Thymus (tissue), 11 donors: ENCODE results near the gene CACFD1. TPM values are rescaled to one million over a fixed set of nuclear protein-coding genes. Genes with fewer than 3 reads are reported as not detected.
A peak's percentile ranks its signal among the peaks of the same experiment; 100 is the strongest.

ENCODE experiments used
- DNase-seq, 9 donors: peaks; one replicate each; pipeline ENCODE4 v3.0.0-alpha.2; 2013; ENCODE audit warnings: low spot score in 9 of 9, low read depth in 6 of 9, missing footprints in 1 of 9
- H3K27ac ChIP-seq, 2 donors: one replicate each; pipeline ENCODE4 v1.5.1; 2013; ENCODE audit warnings: control low read depth in 1 of 2, low read depth in 1 of 2, low read length in 1 of 2, mild to moderate bottlenecking in 1 of 2, moderate library complexity in 1 of 2
- H3K27me3 ChIP-seq, 2 donors: one replicate each; pipeline ENCODE4 v1.5.1; 2013; ENCODE audit warnings: low read length in 1 of 2; ENCODE audit not compliant: control insufficient read depth in 2 of 2, insufficient read depth in 1 of 2
- H3K36me3 ChIP-seq, 2 donors: one replicate each; pipeline ENCODE4 v1.5.1; 2013; ENCODE audit warnings: low read length in 1 of 2, mild to moderate bottlenecking in 1 of 2, moderate library complexity in 1 of 2; ENCODE audit not compliant: control insufficient read depth in 2 of 2, insufficient read depth in 2 of 2
- H3K4me1 ChIP-seq, 2 donors: one replicate each; pipeline ENCODE4 v1.5.1; 2013; ENCODE audit warnings: low read length in 2 of 2; ENCODE audit not compliant: control insufficient read depth in 2 of 2, insufficient read depth in 2 of 2
- H3K4me3 ChIP-seq, 2 donors: one replicate each; pipeline ENCODE4 v1.5.1; 2013; ENCODE audit warnings: low read length in 2 of 2, control low read depth in 1 of 2, mild to moderate bottlenecking in 1 of 2
- H3K9me3 ChIP-seq, 2 donors: one replicate each; pipeline ENCODE4 v1.5.1; 2013; ENCODE audit warnings: low read length in 1 of 2, mild to moderate bottlenecking in 1 of 2; ENCODE audit not compliant: control insufficient read depth in 2 of 2, insufficient read depth in 1 of 2
- WGBS: extraction: QIAGEN DNeasy Blood & Tissue Kit; methylation state at CpG from one replicate; pipeline ENCODE4 v1.1.7; 2013; 5-methylcytosine and 5-hydroxymethylcytosine counted together
- polyA plus RNA-seq: library from polyadenylated mRNA; stranded (reverse); fragments of 200-250 nt; gene quantifications from one replicate; pipeline ENCODE4 v1.2.3, GENCODE V29; 2013
- total RNA-seq: library from RNA; stranded (reverse); fragments of 120-200 nt; gene quantifications from one replicate; pipeline ENCODE4 v1.2.4, GENCODE V29; 2013
- donor health status: healthy.

CACFD1 gene
- total and polyA plus RNA-seq, 2 donors = 6.1 to 9.1 TPM

DNA sequence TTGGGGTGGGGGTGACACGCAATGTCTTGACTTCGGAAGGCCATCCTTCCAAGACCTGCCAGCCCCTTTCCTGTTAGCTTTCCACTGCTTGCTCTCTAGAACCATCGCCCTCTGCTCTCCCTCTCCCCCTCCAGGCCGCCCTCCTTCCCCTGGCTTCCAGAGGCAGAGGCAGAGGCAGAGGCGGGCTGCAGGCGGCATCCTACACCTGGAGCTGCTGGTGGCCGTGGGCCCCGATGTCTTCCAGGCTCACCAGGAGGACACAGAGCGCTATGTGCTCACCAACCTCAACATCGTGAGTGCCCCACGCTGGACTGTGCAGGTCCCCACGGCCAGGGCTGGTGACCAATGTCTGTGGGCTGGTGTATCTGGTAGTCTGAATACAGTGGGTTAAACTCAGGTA lies 35.6 kb upstream of the CACFD1 start:
- H3K27me3 ChIP-seq = peaks cover 23 to 40% of the 10 kb centered on the region in 2 donors
- no peak overlapping the region for H3K27ac ChIP-seq
- DNase-seq = no peak
- H3K4me1 ChIP-seq = no peaks in the 10 kb centered on the region
- WGBS = 95% methylated on average over 12 of the region's 12 CpGs
- H3K4me3 ChIP-seq = no peak overlapping the region
- no peaks in the 10 kb centered on the region for H3K36me3 ChIP-seq
- no peaks in the 10 kb centered on the region for H3K9me3 ChIP-seq

DNA sequence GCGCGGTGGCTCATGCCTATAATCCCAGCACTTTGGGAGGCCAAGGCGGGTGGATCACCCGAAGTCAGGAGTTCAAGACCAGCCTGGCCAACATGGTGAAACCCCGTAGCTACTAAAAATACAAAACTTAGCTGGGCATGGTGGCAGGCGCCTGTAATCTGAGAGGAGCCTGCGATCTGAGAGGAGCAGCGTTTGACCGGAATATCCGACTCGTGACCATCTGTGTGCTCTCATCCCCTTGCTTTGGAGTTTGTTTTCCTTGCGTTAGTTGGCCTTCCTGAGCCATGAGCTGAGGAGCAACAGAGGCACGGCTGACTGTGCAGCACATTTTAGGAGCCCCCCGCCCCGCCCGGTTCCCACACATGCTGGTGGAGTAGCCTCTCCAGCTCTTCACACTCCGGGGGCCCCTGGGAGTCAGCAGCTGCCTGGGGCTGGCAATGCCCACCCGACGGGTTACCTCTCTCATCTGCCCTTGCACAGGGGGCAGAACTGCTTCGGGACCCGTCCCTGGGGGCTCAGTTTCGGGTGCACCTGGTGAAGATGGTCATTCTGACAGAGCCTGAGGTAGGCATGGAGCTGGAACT lies 34.6 kb upstream of the CACFD1 start:
- WGBS = 96% methylated on average over 22 of the region's 22 CpGs
- no peak for DNase-seq
- H3K27ac ChIP-seq = no peak overlapping the region
- no peak overlapping the region for H3K4me3 ChIP-seq
- no peaks in the 10 kb centered on the region for H3K9me3 ChIP-seq
- H3K4me1 ChIP-seq = no peaks in the 10 kb centered on the region
- H3K36me3 ChIP-seq = no peaks in the 10 kb centered on the region
- peaks cover 31 to 50% of the 10 kb centered on the region in 2 donors for H3K27me3 ChIP-seq

DNA sequence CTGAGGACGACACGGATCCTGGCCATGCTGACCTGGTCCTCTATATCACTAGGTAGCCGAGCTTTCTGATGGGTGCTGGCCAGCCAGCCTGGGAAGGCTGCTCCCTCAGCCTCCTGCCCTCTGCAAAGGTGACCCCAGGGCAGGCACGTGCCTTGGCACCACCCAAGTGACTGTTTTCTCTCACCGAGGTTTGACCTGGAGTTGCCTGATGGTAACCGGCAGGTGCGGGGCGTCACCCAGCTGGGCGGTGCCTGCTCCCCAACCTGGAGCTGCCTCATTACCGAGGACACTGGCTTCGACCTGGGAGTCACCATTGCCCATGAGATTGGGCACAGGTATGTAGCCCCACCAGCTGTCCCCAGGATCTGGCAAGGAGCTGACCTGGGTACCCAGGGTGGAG lies 33.8 kb upstream of the CACFD1 start:
- Histone ChIP-seq H3K4me1 (no peaks in the 10 kb centered on the region), H3K36me3 (no peaks in the 10 kb centered on the region)
- DNase-seq = no peak

DNA sequence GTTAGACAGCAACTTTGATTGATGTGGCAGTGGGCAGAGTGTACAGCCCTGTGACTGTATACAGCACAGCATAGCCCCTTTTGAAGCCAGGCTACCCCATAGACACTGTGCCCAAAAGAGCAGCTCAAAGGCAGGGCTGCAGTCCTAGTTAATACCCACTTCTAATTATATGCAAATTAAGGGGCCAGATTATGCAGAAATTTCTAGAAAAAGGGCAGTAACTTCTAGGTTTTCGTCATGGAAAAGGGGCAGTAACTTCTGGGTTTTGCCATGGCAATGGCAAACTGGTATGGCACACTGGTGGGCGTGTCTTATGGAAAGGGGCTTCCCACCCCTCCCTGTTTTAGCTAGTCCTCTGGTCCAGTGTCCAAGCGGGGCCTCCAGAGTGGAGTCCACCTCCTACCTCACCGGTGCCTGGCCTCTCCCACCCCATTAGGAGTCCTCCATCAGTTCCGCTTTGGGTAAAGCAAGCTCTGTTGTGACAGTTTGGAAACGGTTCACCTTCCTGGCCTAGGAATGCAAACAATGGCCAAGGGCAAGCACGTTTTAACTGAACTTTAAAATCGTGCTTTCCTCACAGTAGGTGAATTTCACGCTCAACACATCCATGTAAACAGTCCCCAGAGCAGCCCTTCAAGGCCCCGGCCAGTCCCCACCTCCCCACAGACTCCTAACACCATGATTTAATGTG lies 32.0 kb upstream of the CACFD1 start:
- H3K36me3 ChIP-seq = no peaks in the 10 kb centered on the region
- no peak for DNase-seq
- no peak overlapping the region for H3K27ac ChIP-seq
- H3K9me3 ChIP-seq = no peaks in the 10 kb centered on the region
- 68% methylated on average over 10 of the region's 10 CpGs for WGBS
- no peaks in the 10 kb centered on the region for H3K4me1 ChIP-seq
- H3K4me3 ChIP-seq = no peak overlapping the region
- H3K27me3 ChIP-seq = peaks cover 34 to 67% of the 10 kb centered on the region in 2 donors

More for the DNA sequence above, 33.8 kb upstream of the CACFD1 start:
- Histone ChIP-seq H3K9me3 (no peaks in the 10 kb centered on the region), H3K27me3 (peaks cover 34 to 59% of the 10 kb centered on the region in 2 donors), H3K4me3 (no peak overlapping the region), H3K27ac (no peak overlapping the region)
- 96% methylated on average over 11 of the region's 11 CpGs for WGBS

DNA sequence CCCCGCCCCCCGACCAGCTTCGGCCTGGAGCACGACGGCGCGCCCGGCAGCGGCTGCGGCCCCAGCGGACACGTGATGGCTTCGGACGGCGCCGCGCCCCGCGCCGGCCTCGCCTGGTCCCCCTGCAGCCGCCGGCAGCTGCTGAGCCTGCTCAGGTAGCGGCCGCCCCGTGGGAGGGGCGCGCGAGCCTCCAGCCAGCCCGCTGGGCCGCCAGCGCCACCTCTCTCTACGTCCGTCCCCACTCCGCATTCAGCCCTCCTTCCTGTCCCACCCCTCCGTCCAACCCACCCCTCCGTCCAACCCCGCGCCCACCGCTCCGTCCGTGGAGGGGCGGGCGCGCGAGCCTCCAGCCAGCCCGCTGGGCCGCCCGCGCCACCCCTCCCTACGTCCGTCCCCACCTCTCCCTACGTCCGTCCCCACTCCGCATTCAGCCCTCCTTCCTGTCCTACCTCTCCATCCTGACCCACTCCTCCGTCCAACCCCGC lies 31.1 kb upstream of the CACFD1 start:
- 4% methylated on average over 57 of the region's 57 CpGs for WGBS
- H3K4me3 ChIP-seq = peak overlapping the region in 1 of 2 donors; percentile 15
- H3K27ac ChIP-seq = no peak overlapping the region
- no peaks in the 10 kb centered on the region for H3K4me1 ChIP-seq
- DNase-seq = no peak
- peaks cover 34 to 67% of the 10 kb centered on the region in 2 donors for H3K27me3 ChIP-seq
- no peaks in the 10 kb centered on the region for H3K36me3 ChIP-seq
- H3K9me3 ChIP-seq = no peaks in the 10 kb centered on the region

DNA sequence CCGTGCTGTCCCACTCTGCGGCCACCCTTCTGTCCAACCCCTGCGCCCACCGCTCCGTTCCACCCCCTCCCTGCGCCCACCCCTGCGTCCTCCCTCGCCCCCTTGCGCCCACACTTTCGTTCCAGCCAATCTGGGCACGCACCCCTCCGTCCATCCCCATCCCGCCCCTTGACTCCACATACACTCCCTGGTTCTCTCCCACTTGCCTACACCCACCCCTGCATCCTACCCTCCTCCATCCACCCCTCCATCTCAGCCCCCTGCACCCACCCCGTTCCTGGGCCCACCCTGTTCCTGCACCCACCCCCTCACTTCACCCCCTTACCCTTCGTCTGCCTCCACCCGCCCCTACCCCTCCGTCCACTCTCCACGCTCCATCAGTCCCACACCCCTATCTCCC lies 30.6 kb upstream of the CACFD1 start:
- Histone ChIP-seq H3K27ac (no peak overlapping the region), H3K4me1 (no peaks in the 10 kb centered on the region), H3K36me3 (no peaks in the 10 kb centered on the region), H3K9me3 (no peaks in the 10 kb centered on the region), H3K27me3 (peaks cover 34 to 66% of the 10 kb centered on the region in 2 donors), H3K4me3 (no peak overlapping the region)
- 6% methylated on average over 18 of the region's 18 CpGs for WGBS
- no peak for DNase-seq

DNA sequence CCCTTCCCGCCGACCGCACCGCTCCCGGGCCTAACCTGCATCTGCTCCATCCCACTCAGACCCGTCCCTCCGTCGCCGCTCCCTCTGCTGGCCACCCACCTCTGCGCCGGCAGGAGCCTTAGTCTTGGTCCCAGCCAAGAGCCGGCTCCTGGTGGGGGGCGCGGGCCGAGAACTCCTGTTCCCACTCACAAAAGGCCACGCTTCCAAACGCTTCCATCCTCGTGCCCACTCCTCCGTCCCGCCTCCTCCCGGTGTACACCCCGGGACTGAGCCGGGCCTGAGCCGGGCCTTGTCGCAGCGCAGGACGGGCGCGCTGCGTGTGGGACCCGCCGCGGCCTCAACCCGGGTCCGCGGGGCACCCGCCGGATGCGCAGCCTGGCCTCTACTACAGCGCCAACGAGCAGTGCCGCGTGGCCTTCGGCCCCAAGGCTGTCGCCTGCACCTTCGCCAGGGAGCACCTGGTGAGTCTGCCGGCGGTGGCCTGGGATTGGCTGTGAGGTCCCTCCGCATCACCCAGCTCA lies 30.1 kb upstream of the CACFD1 start:
- DNase-seq = no peak
- H3K27me3 ChIP-seq = peaks cover 34 to 65% of the 10 kb centered on the region in 2 donors
- WGBS = 35% methylated on average over 49 of the region's 49 CpGs

DNA sequence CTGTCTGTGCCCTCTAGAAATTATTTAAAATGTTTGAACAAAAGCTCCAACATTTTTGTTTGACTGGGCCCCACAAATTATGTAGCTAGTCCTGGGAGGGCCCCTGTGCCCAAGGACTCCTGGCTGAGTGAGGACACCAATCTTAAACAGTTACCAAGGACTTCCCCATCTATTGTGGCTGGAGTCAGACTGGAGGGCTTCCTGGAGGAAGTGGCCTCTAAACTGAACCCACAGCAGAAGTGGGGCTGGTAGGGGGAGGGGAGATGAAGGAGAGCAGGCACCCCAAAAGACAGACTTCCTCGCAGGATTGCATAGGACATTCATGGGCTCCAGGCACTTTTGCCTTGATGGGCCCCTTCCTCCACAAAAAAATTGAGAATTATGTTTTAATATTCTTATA lies 29.5 kb upstream of the CACFD1 start:
- DNase-seq = no peak
- Histone ChIP-seq H3K27me3 (peaks cover 34 to 63% of the 10 kb centered on the region in 2 donors), H3K9me3 (no peaks in the 10 kb centered on the region), H3K36me3 (no peaks in the 10 kb centered on the region), H3K4me3 (no peak overlapping the region), H3K4me1 (no peaks in the 10 kb centered on the region), H3K27ac (no peak overlapping the region)
- WGBS = 98% methylated on average over 1 of the region's 1 CpG

More for the DNA sequence above, 30.1 kb upstream of the CACFD1 start:
- Histone ChIP-seq H3K4me3 (no peak overlapping the region), H3K4me1 (no peaks in the 10 kb centered on the region), H3K36me3 (no peaks in the 10 kb centered on the region), H3K9me3 (no peaks in the 10 kb centered on the region), H3K27ac (no peak overlapping the region)

DNA sequence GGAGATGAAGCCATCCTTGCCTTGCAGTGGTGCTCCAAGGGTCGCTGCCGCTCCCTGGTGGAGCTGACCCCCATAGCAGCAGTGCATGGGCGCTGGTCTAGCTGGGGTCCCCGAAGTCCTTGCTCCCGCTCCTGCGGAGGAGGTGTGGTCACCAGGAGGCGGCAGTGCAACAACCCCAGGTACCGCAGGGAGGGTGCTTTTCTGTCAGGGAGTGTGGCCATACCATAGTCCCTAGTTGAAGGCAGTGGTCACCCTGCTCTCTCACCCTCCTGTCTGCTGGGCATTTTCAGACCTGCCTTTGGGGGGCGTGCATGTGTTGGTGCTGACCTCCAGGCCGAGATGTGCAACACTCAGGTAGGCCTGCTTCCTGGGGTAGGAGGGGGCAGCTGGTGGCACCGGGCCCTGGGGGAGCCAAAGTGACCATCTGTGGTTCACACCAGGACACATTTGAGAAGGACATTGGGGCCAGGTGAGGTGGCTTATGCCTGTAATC lies 26.4 kb upstream of the CACFD1 start:
- Histone ChIP-seq H3K4me3 (no peak overlapping the region), H3K9me3 (no peaks in the 10 kb centered on the region), H3K27ac (no peak overlapping the region), H3K36me3 (no peaks in the 10 kb centered on the region), H3K27me3 (peaks cover 16 to 32% of the 10 kb centered on the region in 2 donors), H3K4me1 (no peaks in the 10 kb centered on the region)
- WGBS = 95% methylated on average over 11 of the region's 11 CpGs
- no peak for DNase-seq
